ENCODE measurements around the gene MORN5. TPM values are rescaled to one million over a fixed set of nuclear protein-coding genes. Genes with fewer than 3 reads are reported as not detected.

MORN5 gene
- total RNA-seq, 1 donor from 2014 or later, result 0.64 TPM

DNA sequence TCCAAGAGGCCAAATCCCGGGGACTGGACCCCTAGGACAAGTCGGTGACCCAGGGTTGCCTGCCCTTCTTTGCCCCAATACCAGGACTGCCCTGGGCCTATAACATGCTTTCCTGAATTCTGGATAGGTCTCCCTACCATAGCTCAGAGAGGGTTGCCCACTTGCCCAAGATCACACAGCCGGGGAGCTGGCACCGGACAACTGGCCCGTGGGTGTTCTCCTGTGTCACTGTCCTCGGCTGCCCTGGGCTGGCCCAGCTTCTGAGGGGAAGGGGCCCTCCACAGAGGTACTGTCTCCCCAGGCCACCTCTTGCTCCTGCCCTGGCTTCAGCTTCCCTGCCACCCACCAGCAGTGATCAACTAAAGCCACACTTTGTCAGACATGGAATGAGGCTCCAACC is 37.8 kb upstream of the MORN5 start:
- Mint-ChIP-seq H3K27ac (ENCODE audit: unreplicated experiment) (no peak overlapping the region), H3K36me3 (ENCODE audit: low read depth, unreplicated experiment) (no peaks in the 10 kb centered on the region), H3K4me3 (ENCODE audit: unreplicated experiment) (no peak overlapping the region), H3K27me3 (ENCODE audit: unreplicated experiment) (peaks cover 20% of the 10 kb centered on the region), H3K9me3 (ENCODE audit: unreplicated experiment) (no peaks in the 10 kb centered on the region), H3K4me1 (ENCODE audit: unreplicated experiment) (peaks cover 15% of the 10 kb centered on the region)
- no peak for DNase-seq (ENCODE audit: low spot score)
- TF ChIP-seq, protein P1, sequence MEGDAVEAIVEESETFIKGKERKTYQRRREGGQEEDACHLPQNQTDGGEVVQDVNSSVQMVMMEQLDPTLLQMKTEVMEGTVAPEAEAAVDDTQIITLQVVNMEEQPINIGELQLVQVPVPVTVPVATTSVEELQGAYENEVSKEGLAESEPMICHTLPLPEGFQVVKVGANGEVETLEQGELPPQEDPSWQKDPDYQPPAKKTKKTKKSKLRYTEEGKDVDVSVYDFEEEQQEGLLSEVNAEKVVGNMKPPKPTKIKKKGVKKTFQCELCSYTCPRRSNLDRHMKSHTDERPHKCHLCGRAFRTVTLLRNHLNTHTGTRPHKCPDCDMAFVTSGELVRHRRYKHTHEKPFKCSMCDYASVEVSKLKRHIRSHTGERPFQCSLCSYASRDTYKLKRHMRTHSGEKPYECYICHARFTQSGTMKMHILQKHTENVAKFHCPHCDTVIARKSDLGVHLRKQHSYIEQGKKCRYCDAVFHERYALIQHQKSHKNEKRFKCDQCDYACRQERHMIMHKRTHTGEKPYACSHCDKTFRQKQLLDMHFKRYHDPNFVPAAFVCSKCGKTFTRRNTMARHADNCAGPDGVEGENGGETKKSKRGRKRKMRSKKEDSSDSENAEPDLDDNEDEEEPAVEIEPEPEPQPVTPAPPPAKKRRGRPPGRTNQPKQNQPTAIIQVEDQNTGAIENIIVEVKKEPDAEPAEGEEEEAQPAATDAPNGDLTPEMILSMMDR (IDR thresholded peaks at IDR 0.05; ENCODE audit: unreplicated experiment), result no peak

DNA sequence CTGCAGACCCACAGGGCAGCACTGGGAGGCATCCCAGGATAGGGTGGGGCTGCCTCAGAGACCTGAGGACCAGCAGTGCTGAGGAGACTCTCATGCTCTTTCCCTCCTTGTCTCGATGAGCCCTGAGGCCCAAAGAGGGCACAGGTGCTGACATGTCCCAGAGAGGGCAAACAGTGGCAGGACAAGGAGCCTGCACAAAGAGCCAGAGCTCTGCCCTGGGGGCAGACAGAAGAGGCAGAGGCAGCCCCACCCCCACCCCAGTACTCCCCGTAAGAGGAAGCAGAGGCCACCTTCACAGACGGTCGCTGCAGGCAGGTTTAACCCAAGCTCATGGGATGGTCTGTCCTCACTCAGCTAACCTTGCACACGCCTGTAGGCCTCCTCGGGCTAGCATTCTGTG is 37.2 kb upstream of the MORN5 start:
- H3K27ac Mint-ChIP-seq (ENCODE audit: unreplicated experiment), result no peak overlapping the region
- H3K4me3 Mint-ChIP-seq (ENCODE audit: unreplicated experiment), result no peak overlapping the region
- no peak for DNase-seq (ENCODE audit: low spot score)
- H3K4me1 Mint-ChIP-seq (ENCODE audit: unreplicated experiment), result peaks cover 15% of the 10 kb centered on the region
- H3K27me3 Mint-ChIP-seq (ENCODE audit: unreplicated experiment), result peaks cover 22% of the 10 kb centered on the region
- H3K9me3 Mint-ChIP-seq (ENCODE audit: unreplicated experiment), result no peaks in the 10 kb centered on the region
- no peaks in the 10 kb centered on the region for H3K36me3 Mint-ChIP-seq (ENCODE audit: low read depth, unreplicated experiment)
- TF ChIP-seq, protein P1 (IDR thresholded peaks at IDR 0.05; ENCODE audit: unreplicated experiment), result no peak

DNA sequence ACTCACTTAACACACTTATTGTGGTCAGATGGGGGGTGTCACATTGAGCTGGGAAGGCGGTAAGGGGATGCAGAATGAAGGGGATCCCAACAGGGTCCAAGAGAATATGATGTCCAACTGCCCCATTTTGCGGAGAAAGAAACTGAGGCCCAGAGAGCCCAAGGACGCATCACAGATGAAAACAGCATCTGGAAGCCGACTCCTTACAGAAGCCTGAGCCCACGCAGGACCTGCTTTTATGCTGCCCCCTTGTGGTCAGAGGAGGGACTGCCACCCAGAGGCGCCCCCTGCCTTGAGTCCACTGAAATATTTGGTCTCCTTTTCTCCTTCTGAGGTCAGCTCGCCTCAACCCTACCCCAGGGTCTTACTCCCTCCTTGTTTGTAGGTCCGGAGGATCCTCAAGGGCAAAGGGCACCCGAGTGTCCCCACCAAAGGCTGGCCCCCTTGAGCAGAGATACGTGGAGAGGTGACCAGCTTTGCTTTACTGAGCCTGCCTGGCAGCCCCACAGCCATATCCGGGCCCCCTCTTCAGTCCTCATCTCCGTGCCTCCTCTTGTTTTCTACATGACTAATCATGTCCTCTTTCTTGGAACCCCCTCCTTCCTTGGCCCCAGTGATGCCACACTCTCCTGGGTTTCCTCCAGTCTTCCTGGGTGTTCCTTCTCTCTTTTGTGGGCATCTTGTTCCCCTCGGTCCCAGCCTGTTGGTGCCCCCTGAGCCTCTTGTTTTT is 36.6 kb upstream of the MORN5 start:
- Mint-ChIP-seq H3K27ac (ENCODE audit: unreplicated experiment) (no peak overlapping the region), H3K36me3 (ENCODE audit: low read depth, unreplicated experiment) (no peaks in the 10 kb centered on the region), H3K4me3 (ENCODE audit: unreplicated experiment) (no peak overlapping the region), H3K27me3 (ENCODE audit: unreplicated experiment) (peaks cover 23% of the 10 kb centered on the region), H3K9me3 (ENCODE audit: unreplicated experiment) (no peaks in the 10 kb centered on the region), H3K4me1 (ENCODE audit: unreplicated experiment) (peaks cover 15% of the 10 kb centered on the region)
- TF ChIP-seq, protein P1 (IDR thresholded peaks at IDR 0.05; ENCODE audit: unreplicated experiment), result peak; percentile 98
- peak; percentile 86 for DNase-seq (ENCODE audit: low spot score)

DNA sequence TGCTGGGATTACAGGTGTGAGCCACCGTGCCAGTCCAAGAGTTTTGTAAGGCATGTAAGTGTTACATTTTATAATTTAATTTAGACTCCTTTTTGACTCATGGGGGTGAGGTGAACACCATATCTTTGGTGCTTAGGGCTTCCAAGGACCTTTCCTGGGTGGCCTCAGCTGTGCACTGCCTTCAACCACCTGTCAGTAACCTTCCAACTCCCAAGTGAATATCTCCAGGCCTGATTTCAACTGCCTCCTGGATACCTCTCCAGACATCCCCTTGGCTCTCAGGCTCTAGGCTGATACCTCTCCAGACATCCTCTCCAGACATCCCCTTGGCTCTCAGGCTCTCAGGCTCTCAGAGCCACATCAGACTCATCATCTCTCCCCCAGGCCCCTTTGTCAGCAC is 35.7 kb upstream of the MORN5 start:
- DNase-seq (ENCODE audit: low spot score), result no peak
- TF ChIP-seq, protein P1 (IDR thresholded peaks at IDR 0.05; ENCODE audit: unreplicated experiment), result no peak
- Mint-ChIP-seq H3K4me3 (ENCODE audit: unreplicated experiment) (no peak overlapping the region), H3K27me3 (ENCODE audit: unreplicated experiment) (peaks cover 23% of the 10 kb centered on the region), H3K27ac (ENCODE audit: unreplicated experiment) (no peak overlapping the region), H3K4me1 (ENCODE audit: unreplicated experiment) (peaks cover 15% of the 10 kb centered on the region), H3K9me3 (ENCODE audit: unreplicated experiment) (no peaks in the 10 kb centered on the region), H3K36me3 (ENCODE audit: low read depth, unreplicated experiment) (no peaks in the 10 kb centered on the region)

DNA sequence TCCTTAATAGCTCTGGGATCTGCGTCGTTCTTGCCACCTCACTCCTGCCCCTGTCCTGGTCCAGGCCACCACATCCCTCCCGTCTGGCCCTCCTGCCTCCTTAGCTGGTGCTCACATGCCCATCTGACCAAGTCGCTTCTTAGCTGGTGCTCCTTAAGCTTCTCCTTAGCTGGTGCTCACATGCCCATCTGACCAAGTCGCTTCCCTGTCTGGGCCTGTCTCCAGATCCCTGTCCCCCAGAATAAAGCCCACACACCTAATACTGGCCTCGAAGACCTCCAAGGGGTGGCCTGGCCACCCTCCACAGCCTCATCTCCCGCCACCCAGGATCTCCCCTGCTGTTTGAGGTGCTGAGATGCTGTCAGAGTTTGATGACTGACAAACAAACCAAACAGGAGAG is 35.2 kb upstream of the MORN5 start:
- DNase-seq (ENCODE audit: low spot score), result no peak
- TF ChIP-seq, protein P1 (IDR thresholded peaks at IDR 0.05; ENCODE audit: unreplicated experiment), result no peak
- Mint-ChIP-seq H3K36me3 (ENCODE audit: low read depth, unreplicated experiment) (no peaks in the 10 kb centered on the region), H3K9me3 (ENCODE audit: unreplicated experiment) (no peaks in the 10 kb centered on the region), H3K4me3 (ENCODE audit: unreplicated experiment) (no peak overlapping the region), H3K4me1 (ENCODE audit: unreplicated experiment) (peaks cover 15% of the 10 kb centered on the region), H3K27ac (ENCODE audit: unreplicated experiment) (no peak overlapping the region), H3K27me3 (ENCODE audit: unreplicated experiment) (peaks cover 23% of the 10 kb centered on the region)

Data from endothelial cell (in vitro differentiated cells).